Loucy (cell line): ENCODE results near the gene ERVW-1.

ENCODE experiments used
- EZH2phosphoT487 ChIP-seq: fragments of 200-600 bp; IDR thresholded peaks from 2 replicates; pipeline ENCODE4 v1.6.1; 2018; ENCODE audit warnings: antibody characterized with exemption, mild to moderate bottlenecking, moderate library complexity, borderline replicate concordance
- TF ChIP-seq, protein P1 (sequence below): fragments of 200-600 bp; sonication (generic); conservative IDR thresholded peaks from 2 replicates; pipeline ENCODE4 v1.5.1; 2014; ENCODE audit warnings: mild to moderate bottlenecking, antibody characterized with exemption, low read length

DNA sequence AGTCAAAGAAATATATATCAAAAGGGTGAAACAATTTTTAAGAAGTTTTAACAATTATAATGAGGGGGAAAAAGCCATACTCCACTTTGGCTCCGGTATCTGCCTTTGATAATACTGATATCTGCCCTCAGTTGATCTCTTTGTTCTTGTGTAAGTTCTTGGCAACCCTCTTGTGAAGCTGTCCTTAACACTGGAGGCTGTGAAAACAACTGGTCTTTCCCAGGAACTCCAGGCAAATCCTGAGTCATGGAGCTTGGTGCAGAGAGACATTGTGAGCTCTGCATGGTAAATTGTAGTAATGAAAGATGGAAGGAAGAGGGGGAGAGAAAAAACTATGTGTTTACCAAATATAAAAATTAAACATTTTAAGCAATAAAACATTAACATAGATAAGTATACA, 11.9 kb upstream of the ERVW-1 start:
- TF ChIP-seq, protein P1, sequence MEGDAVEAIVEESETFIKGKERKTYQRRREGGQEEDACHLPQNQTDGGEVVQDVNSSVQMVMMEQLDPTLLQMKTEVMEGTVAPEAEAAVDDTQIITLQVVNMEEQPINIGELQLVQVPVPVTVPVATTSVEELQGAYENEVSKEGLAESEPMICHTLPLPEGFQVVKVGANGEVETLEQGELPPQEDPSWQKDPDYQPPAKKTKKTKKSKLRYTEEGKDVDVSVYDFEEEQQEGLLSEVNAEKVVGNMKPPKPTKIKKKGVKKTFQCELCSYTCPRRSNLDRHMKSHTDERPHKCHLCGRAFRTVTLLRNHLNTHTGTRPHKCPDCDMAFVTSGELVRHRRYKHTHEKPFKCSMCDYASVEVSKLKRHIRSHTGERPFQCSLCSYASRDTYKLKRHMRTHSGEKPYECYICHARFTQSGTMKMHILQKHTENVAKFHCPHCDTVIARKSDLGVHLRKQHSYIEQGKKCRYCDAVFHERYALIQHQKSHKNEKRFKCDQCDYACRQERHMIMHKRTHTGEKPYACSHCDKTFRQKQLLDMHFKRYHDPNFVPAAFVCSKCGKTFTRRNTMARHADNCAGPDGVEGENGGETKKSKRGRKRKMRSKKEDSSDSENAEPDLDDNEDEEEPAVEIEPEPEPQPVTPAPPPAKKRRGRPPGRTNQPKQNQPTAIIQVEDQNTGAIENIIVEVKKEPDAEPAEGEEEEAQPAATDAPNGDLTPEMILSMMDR, result no peak
- TF ChIP-seq EZH2phosphoT487, result no peak
